ENCODE results near the gene IRX3.
"Not testable (repeated sequence)": the region's sequence is repeated elsewhere in the genome, so short reads cannot be mapped to it uniquely, and the experiment has no call there.

Gene IRX3

GRCh38 chr16:54275956-54276355, 10.6 kb downstream of the IRX3 start:
- no peak for DNase-seq (ENCODE audit: low read depth in 2 of 2)

GRCh38 chr16:54273566-54273965, 13.0 kb downstream of the IRX3 start:
- DNase-seq (ENCODE audit: low read depth in 2 of 2) = no peak

- no peak for DNase-seq (ENCODE audit: low read depth in 2 of 2)
These were observed 15.9 kb downstream of the IRX3 start for GRCh38 chr16:54270711-54271110.

- DNase-seq (ENCODE audit: low read depth in 2 of 2) = no peak
These were observed 17.1 kb downstream of the IRX3 start for GRCh38 chr16:54269461-54269860.

- no peak for DNase-seq (ENCODE audit: low read depth in 2 of 2)
These were observed 17.8 kb downstream of the IRX3 start for GRCh38 chr16:54268766-54269165.

- DNase-seq (ENCODE audit: low read depth in 2 of 2) = no peak
These were observed 18.2 kb downstream of the IRX3 start for GRCh38 chr16:54268340-54268739.

GRCh38 chr16:54266363-54266955, 20.1 kb downstream of the IRX3 start:
- DNase-seq (ENCODE audit: low read depth in 2 of 2) = no peak

GRCh38 chr16:54265575-54266107, 20.9 kb downstream of the IRX3 start:
- no peak for DNase-seq (ENCODE audit: low read depth in 2 of 2)

- DNase-seq (ENCODE audit: low read depth in 2 of 2) = no peak
These were observed 33.5 kb downstream of the IRX3 start for GRCh38 chr16:54253118-54253517.

- DNase-seq (ENCODE audit: low read depth in 2 of 2) = no peak
These were observed 37.5 kb downstream of the IRX3 start for GRCh38 chr16:54248863-54249710.

- not testable (repeated sequence) for DNase-seq (ENCODE audit: low read depth in 2 of 2)
These were observed 38.9 kb downstream of the IRX3 start for GRCh38 chr16:54247705-54248104.

GRCh38 chr16:54246454-54246821, 40.1 kb downstream of the IRX3 start:
- DNase-seq (ENCODE audit: low read depth in 2 of 2) = no peak

- DNase-seq (ENCODE audit: low read depth in 2 of 2) = no peak
These were observed 40.7 kb downstream of the IRX3 start for GRCh38 chr16:54245788-54246453.

GRCh38 chr16:54244061-54244886, 42.3 kb downstream of the IRX3 start:
- no peak for DNase-seq (ENCODE audit: low read depth in 2 of 2)

- DNase-seq (ENCODE audit: low read depth in 2 of 2) = no peak
These were observed 43.4 kb downstream of the IRX3 start for GRCh38 chr16:54243202-54243601.

GRCh38 chr16:54242199-54242598, 44.4 kb downstream of the IRX3 start:
- no peak for DNase-seq (ENCODE audit: low read depth in 2 of 2)

- no peak for DNase-seq (ENCODE audit: low read depth in 2 of 2)
These were observed 45.1 kb downstream of the IRX3 start for GRCh38 chr16:54241525-54241924.

GRCh38 chr16:54240271-54241129, 46.1 kb downstream of the IRX3 start:
- DNase-seq (ENCODE audit: low read depth in 2 of 2) = no peak

GRCh38 chr16:54239456-54239855, 47.1 kb downstream of the IRX3 start:
- DNase-seq (ENCODE audit: low read depth in 2 of 2) = no peak

- DNase-seq (ENCODE audit: low read depth in 2 of 2) = no peak
These were observed 49.8 kb downstream of the IRX3 start for GRCh38 chr16:54236773-54237172.

- no peak for DNase-seq (ENCODE audit: low read depth in 2 of 2)
These were observed 53.0 kb downstream of the IRX3 start for GRCh38 chr16:54233615-54234014.
